Effector CD4-positive, alpha-beta T cell (primary cell): ENCODE results near the gene NPBWR2.
A peak's percentile ranks its signal among the peaks of the same experiment; 100 is the strongest.
"Not testable (repeated sequence)": the region's sequence is repeated elsewhere in the genome, so short reads cannot be mapped to it uniquely, and the experiment has no call there.

ENCODE experiments used
- DNase-seq: peaks from one replicate; pipeline ENCODE4 v3.0.0-alpha.2; 2020

NPBWR2 gene

GRCh38 chr20:64102647-64103354, 4.6 kb downstream of the NPBWR2 start:
- no peak for DNase-seq

- DNase-seq = peak; percentile 57
Measured at GRCh38 chr20:64101731-64102621, 5.4 kb downstream of the NPBWR2 start.

GRCh38 chr20:64100946-64101688, 6.2 kb downstream of the NPBWR2 start:
- no peak for DNase-seq

GRCh38 chr20:64100566-64100888, 6.8 kb downstream of the NPBWR2 start:
- no peak for DNase-seq

- DNase-seq = no peak
Measured at GRCh38 chr20:64099880-64100565, 7.3 kb downstream of the NPBWR2 start.

GRCh38 chr20:64099086-64099786, 8.1 kb downstream of the NPBWR2 start:
- DNase-seq = no peak

- DNase-seq = no peak
Measured at GRCh38 chr20:64098471-64099013, 8.8 kb downstream of the NPBWR2 start.

- no peak for DNase-seq
Measured at GRCh38 chr20:64096535-64096934, 10.8 kb downstream of the NPBWR2 start.

GRCh38 chr20:64095927-64096326, 11.4 kb downstream of the NPBWR2 start:
- no peak for DNase-seq

- no peak for DNase-seq
Measured at GRCh38 chr20:64095455-64095854, 11.9 kb downstream of the NPBWR2 start.

GRCh38 chr20:64093013-64093503, 14.3 kb downstream of the NPBWR2 start:
- DNase-seq = no peak

- no peak for DNase-seq
Measured at GRCh38 chr20:64092258-64093012, 14.9 kb downstream of the NPBWR2 start.

GRCh38 chr20:64091770-64092169, 15.6 kb downstream of the NPBWR2 start:
- DNase-seq = no peak

- no peak for DNase-seq
Measured at GRCh38 chr20:64091340-64091739, 16.0 kb downstream of the NPBWR2 start.

- no peak for DNase-seq
Measured at GRCh38 chr20:64090165-64090564, 17.2 kb downstream of the NPBWR2 start.

GRCh38 chr20:64088586-64088985, 18.8 kb downstream of the NPBWR2 start:
- not testable (repeated sequence) for DNase-seq

GRCh38 chr20:64087226-64087825, 20.0 kb downstream of the NPBWR2 start:
- not testable (repeated sequence) for DNase-seq

- no peak for DNase-seq
Measured at GRCh38 chr20:64086801-64087200, 20.6 kb downstream of the NPBWR2 start.

- no peak for DNase-seq
Measured at GRCh38 chr20:64084685-64085152, 22.6 kb downstream of the NPBWR2 start.
